ENCODE results near the gene MELTF. TPM values are rescaled to one million over a fixed set of nuclear protein-coding genes. Genes with fewer than 3 reads are reported as not detected.
A peak's percentile ranks its signal among the peaks of the same experiment; 100 is the strongest.

The MELTF gene
- total and polyA plus RNA-seq, 9 of the 15 experiments (the other 6 are each of a cell fraction or from before 2014, with no cell fraction given): 0.35 to 10.5 (median 4.5) TPM

GRCh38 chr3:197031315-197032285 is 2.0 kb upstream of the MELTF start (continued):
- peak; percentile 74 for TF ChIP-seq CCNT2 (IDR thresholded peaks at IDR 0.05; ENCODE audit: borderline replicate concordance, extremely low read depth, insufficient read length, low read depth, low read length)
- TF ChIP-seq FOXA1 (IDR thresholded peaks at IDR 0.05; ENCODE audit: borderline replicate concordance): no peak
- no peak for TF ChIP-seq XRCC3 (IDR thresholded peaks at IDR 0.05)
- no peak for TF ChIP-seq THRB (CRISPR knock-in tag; conservative IDR thresholded peaks at IDR 0.05)
- no peak for TF ChIP-seq RBM39 (optimal IDR thresholded peaks at IDR 0.05; ENCODE audit: low read depth, low read length)
- TF ChIP-seq ARID1B (IDR thresholded peaks at IDR 0.05): peak; percentile 96
- no peak for TF ChIP-seq SRSF9 (IDR thresholded peaks at IDR 0.05; ENCODE audit: borderline replicate concordance, low read depth, low read length)
- peak; percentile 72 to 81 for TF ChIP-seq KDM1A (IDR thresholded peaks at IDR 0.05)
- no peak for TF ChIP-seq ZNF699 (CRISPR knock-in tag; IDR thresholded peaks at IDR 0.05; ENCODE audit: insufficient replicate concordance)
- peak; percentile 49; the same call in 1 of the 2 replicates for TF ChIP-seq SPI1 (IDR thresholded peaks at IDR 0.05; ENCODE audit: borderline replicate concordance, low read depth, low read length)
- no peak for TF ChIP-seq MED1 (CRISPR knock-in tag; IDR thresholded peaks at IDR 0.05; ENCODE audit: borderline replicate concordance)
- peak; percentile 72; the same call in 1 of the 2 replicates for TF ChIP-seq ZEB2 (IDR thresholded peaks at IDR 0.05)
- TF ChIP-seq AFF4 (CRISPR knock-in tag; IDR thresholded peaks at IDR 0.05): peak; percentile 59; the same call in 1 of the 2 replicates
- TF ChIP-seq ATF1 (CRISPR knock-in tag; IDR thresholded peaks at IDR 0.05): no peak
- TF ChIP-seq ATF1 (tag; IDR thresholded peaks at IDR 0.05): peak; percentile 86
- no peak for TF ChIP-seq POLR2H (tag; IDR thresholded peaks at IDR 0.05; ENCODE audit: low read depth)

Measured in K562 (cell line).